ENCODE measurements around the gene ERP44. TPM values are rescaled to one million over a fixed set of nuclear protein-coding genes. Genes with fewer than 3 reads are reported as not detected.
A peak's percentile ranks its signal among the peaks of the same experiment; 100 is the strongest.
"Not testable (repeated sequence)": the region's sequence is repeated elsewhere in the genome, so short reads cannot be mapped to it uniquely, and the experiment has no call there.

The ERP44 gene
- total RNA-seq, 5 donors from 2014 or later (not counting 1 experiment from before 2014, with no cell fraction given), result 11.3 to 15.1 (median 12.5) TPM

DNA sequence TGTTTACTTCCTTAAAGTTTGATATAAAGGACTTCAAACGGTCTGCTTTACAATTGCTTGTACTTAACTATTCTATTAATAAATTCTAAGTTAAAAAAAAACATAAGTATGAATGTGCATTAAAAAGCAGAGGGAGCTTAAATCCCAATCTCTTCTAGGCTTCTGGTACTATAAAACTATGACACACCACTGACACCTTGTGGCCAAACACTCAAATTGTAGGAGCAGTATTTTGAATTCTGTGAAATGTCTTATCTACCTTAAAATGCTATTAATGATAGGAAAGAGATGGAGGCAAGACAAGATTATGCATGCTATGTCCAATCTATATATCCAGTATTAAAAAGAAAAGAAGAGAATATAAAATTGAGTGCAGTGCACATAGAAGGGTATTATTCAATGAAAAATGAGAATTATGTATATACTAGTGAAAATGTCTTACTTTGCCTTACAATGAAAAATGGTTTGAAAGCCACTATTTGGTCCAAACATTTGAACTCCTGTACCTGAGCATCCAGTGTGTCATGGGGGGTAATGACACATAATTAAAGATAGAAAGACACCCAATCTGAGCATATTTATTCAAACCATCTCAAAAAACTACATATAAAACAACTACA is 87.6 kb downstream of the ERP44 start:
- POLR2A ChIA-PET, result no interaction called here
- H3K4me1 ChIP-seq (ENCODE audit: control insufficient read depth in 1 of 2, extremely low read depth in 1 of 2, insufficient read depth in 2 of 2, low read length in 2 of 2), result no peaks in the 10 kb centered on the region
- DNase-seq (peak in 24 of 35 experiments; percentile 5 to 77 (median 16)), ATAC-seq (replicated peaks in 1 of 4) (peak in 1 of 4 experiments; percentile 31)
- H3K36me3 ChIP-seq (ENCODE audit: control insufficient read depth in 2 of 2, extremely low read depth in 1 of 2, insufficient read depth in 1 of 2, low read length in 1 of 2), result peaks cover 4 to 21% of the 10 kb centered on the region in 2 donors
- peaks cover 59% of the 10 kb centered on the region for H3K36me3 Mint-ChIP-seq
- no peaks in the 10 kb centered on the region for H3K27me3 Mint-ChIP-seq
- H3K4me1 Mint-ChIP-seq, result peaks cover 0 to 2% (median 0%) of the 10 kb centered on the region in 3 donors
- H3K27ac ChIP-seq (ENCODE audit: low read length), result no peak overlapping the region
- H3K27ac Mint-ChIP-seq, result no peak overlapping the region
- no CpG with 5 or more reads among the region's 1 CpG for WGBS (ENCODE audit: insufficient coverage)
- H3K9me3 Mint-ChIP-seq, result peaks cover 3 to 7% (median 6%) of the 10 kb centered on the region in 3 donors
- H3K4me3 ChIP-seq (ENCODE audit: control insufficient read depth in 1 of 2, extremely low read depth in 1 of 2, low read length in 1 of 2), result no peak overlapping the region
- H3K27me3 ChIP-seq (replicated peaks in 1 of 2; ENCODE audit: control insufficient read depth in 2 of 2, extremely low read depth in 1 of 2, insufficient read depth in 2 of 2, low read length in 1 of 2), result no peaks in the 10 kb centered on the region
- no peak overlapping the region for H3K4me3 Mint-ChIP-seq
- no peaks in the 10 kb centered on the region for H3K9me3 ChIP-seq
- CTCF ChIA-PET, result interaction anchor here (0.6 to 1.1 kb wide), 14 partner anchors 84 to 1287 kb away, joined by 3 to 5 read pairs (median 3); no protein-coding TSS in a partner anchor

DNA sequence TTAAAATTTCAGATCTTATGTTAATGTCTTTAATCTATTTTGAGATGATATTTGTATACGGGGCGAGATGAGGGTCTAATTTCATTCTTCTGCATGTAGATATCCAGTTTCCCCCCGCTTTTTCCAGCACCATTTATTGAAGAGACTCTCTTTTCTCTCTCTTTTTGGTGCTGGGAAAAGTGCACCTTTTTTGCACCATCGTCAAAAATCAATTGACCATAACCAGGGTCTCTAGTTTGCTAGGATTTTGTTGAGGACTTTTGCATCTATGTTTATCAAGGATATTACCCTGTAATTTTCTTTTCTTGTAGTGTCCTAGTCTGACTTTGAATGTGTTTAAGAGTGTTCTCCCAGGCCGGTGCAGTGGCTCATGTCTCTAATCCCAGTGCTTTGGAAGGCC is 99.0 kb downstream of the ERP44 start:
- peaks cover 84% of the 10 kb centered on the region for H3K36me3 Mint-ChIP-seq
- H3K4me1 Mint-ChIP-seq, result no peaks in the 10 kb centered on the region
- WGBS (ENCODE audit: insufficient coverage), result no CpG with 5 or more reads among the region's 5 CpGs
- H3K27ac ChIP-seq (ENCODE audit: low read length), result no peak overlapping the region
- H3K9me3 Mint-ChIP-seq, result peaks cover 0 to 23% (median 11%) of the 10 kb centered on the region in 3 donors
- DNase-seq, result no peak
- H3K27me3 Mint-ChIP-seq, result no peaks in the 10 kb centered on the region
- no peak overlapping the region for H3K4me3 Mint-ChIP-seq
- peaks cover 6 to 16% of the 10 kb centered on the region in 2 donors for H3K36me3 ChIP-seq (ENCODE audit: control insufficient read depth in 2 of 2, extremely low read depth in 1 of 2, insufficient read depth in 1 of 2, low read length in 1 of 2)
- peaks cover 2% of the 10 kb centered on the region for H3K9me3 ChIP-seq
- no peaks in the 10 kb centered on the region for H3K27me3 ChIP-seq (replicated peaks in 1 of 2; ENCODE audit: control insufficient read depth in 2 of 2, extremely low read depth in 1 of 2, insufficient read depth in 2 of 2, low read length in 1 of 2)
- no peak overlapping the region for H3K4me3 ChIP-seq (ENCODE audit: control insufficient read depth in 1 of 2, extremely low read depth in 1 of 2, low read length in 1 of 2)
- no peak for ATAC-seq (replicated peaks in 1 of 4)
- ChIA-PET POLR2A (no interaction called here), CTCF (no interaction called here)
- H3K27ac Mint-ChIP-seq, result no peak overlapping the region
- H3K4me1 ChIP-seq (ENCODE audit: control insufficient read depth in 1 of 2, extremely low read depth in 1 of 2, insufficient read depth in 2 of 2, low read length in 2 of 2), result no peaks in the 10 kb centered on the region

DNA sequence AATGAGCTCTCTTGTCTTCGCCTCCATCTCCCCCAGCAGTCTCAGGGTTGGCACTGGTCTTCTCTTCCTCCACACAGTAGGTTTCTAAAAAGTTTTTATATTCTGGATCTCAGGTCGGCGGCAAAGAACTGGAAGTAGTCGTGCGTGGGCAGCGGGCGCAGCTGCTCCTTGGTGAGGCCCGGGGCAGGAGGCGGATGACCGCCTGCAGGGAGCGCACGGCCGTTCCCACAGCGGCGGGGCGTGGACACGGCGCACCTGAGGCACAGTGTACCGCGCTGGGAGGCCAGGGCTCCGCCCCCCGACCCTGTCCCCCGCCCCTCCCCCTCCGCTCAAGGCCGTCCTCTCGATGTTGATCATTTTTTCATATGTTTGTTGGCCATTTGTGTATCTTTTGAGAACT is 99.9 kb downstream of the ERP44 start:
- Mint-ChIP-seq H3K4me1 (no peaks in the 10 kb centered on the region), H3K9me3 (peaks cover 0 to 31% (median 14%) of the 10 kb centered on the region in 3 donors), H3K4me3 (no peak overlapping the region), H3K36me3 (peaks cover 87% of the 10 kb centered on the region), H3K27ac (no peak overlapping the region), H3K27me3 (no peaks in the 10 kb centered on the region)
- 98% methylated on average over 17 of the region's 26 CpGs for WGBS (ENCODE audit: insufficient coverage)
- DNase-seq, result no peak
- Histone ChIP-seq H3K27ac (ENCODE audit: low read length) (no peak overlapping the region), H3K9me3 (peaks cover 2% of the 10 kb centered on the region), H3K4me3 (ENCODE audit: control insufficient read depth in 1 of 2, extremely low read depth in 1 of 2, low read length in 1 of 2) (no peak overlapping the region), H3K4me1 (ENCODE audit: control insufficient read depth in 1 of 2, extremely low read depth in 1 of 2, insufficient read depth in 2 of 2, low read length in 2 of 2) (no peaks in the 10 kb centered on the region), H3K36me3 (ENCODE audit: control insufficient read depth in 2 of 2, extremely low read depth in 1 of 2, insufficient read depth in 1 of 2, low read length in 1 of 2) (peaks cover 6 to 7% of the 10 kb centered on the region in 2 donors), H3K27me3 (replicated peaks in 1 of 2; ENCODE audit: control insufficient read depth in 2 of 2, extremely low read depth in 1 of 2, insufficient read depth in 2 of 2, low read length in 1 of 2) (no peaks in the 10 kb centered on the region)
- POLR2A ChIA-PET, result interaction anchor here in 1 of 2 donors (0.6 kb wide), 1 partner anchor 272 kb away, joined by 3 read pairs; no protein-coding TSS in a partner anchor
- CTCF ChIA-PET, result no interaction called here
- ATAC-seq (replicated peaks in 1 of 4), result no peak

DNA sequence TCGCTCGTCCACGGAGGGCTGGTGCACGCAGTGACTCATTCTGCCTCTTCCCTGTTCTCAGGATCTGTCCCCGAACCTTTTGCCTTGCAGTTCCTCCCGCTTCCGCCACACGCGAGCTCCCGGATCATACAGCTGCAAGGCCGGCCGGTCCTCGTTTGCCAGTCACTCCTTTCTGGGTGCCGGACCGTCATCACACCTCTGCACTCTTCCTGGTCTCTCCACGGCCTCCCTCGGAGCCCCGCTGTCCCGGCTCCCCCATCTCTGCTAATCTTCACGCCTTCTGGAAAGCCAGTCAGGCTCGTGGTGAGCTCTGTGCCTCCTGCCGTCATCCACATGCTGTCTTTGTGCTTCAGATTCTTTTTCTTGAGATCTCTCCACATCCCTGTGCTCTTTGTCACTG is 100.5 kb downstream of the ERP44 start:
- DNase-seq (no peak), ATAC-seq (replicated peaks in 1 of 4) (no peak)
- Mint-ChIP-seq H3K27me3 (no peaks in the 10 kb centered on the region), H3K36me3 (peaks cover 85% of the 10 kb centered on the region), H3K9me3 (peaks cover 0 to 34% (median 14%) of the 10 kb centered on the region in 3 donors), H3K4me1 (no peaks in the 10 kb centered on the region), H3K4me3 (no peak overlapping the region), H3K27ac (no peak overlapping the region)
- Histone ChIP-seq H3K4me1 (ENCODE audit: control insufficient read depth in 1 of 2, extremely low read depth in 1 of 2, insufficient read depth in 2 of 2, low read length in 2 of 2) (no peaks in the 10 kb centered on the region), H3K36me3 (ENCODE audit: control insufficient read depth in 2 of 2, extremely low read depth in 1 of 2, insufficient read depth in 1 of 2, low read length in 1 of 2) (peaks cover 0 to 2% of the 10 kb centered on the region in 2 donors), H3K9me3 (peaks cover 2% of the 10 kb centered on the region), H3K27ac (ENCODE audit: low read length) (no peak overlapping the region), H3K4me3 (ENCODE audit: control insufficient read depth in 1 of 2, extremely low read depth in 1 of 2, low read length in 1 of 2) (no peak overlapping the region), H3K27me3 (replicated peaks in 1 of 2; ENCODE audit: control insufficient read depth in 2 of 2, extremely low read depth in 1 of 2, insufficient read depth in 2 of 2, low read length in 1 of 2) (no peaks in the 10 kb centered on the region)
- POLR2A ChIA-PET, result interaction anchor here in 1 of 2 donors (0.6 kb wide), 1 partner anchor 273 kb away, joined by 3 read pairs; no protein-coding TSS in a partner anchor
- CTCF ChIA-PET, result no interaction called here
- 98% methylated on average over 22 of the region's 22 CpGs for WGBS (ENCODE audit: insufficient coverage)

DNA sequence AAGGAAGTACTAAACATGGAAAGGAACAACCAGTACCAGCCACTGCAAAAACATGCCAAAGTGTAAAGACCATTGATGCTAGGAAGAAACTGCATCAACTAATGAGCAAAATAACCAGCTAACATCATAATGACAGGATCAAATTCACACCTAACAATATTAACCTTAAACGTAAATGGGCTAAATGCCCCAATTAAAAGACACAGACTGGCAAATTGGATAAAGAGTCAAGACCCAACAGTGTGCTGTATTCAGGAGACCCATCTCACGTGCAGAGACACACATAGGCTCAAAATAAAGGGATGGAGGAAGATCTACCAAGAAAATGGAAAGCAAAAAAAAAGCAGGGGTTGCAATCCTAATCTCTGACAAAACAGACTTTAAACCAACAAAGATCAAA is 108.3 kb downstream of the ERP44 start:
- peaks cover 8 to 42% (median 20%) of the 10 kb centered on the region in 3 donors for H3K9me3 Mint-ChIP-seq
- H3K4me3 Mint-ChIP-seq; H3K27ac ChIP-seq (ENCODE audit: low read length); H3K27ac Mint-ChIP-seq; H3K27me3 Mint-ChIP-seq; H3K4me1 Mint-ChIP-seq; H3K4me1 ChIP-seq (ENCODE audit: control insufficient read depth in 1 of 2, extremely low read depth in 1 of 2, insufficient read depth in 2 of 2, low read length in 2 of 2); H3K9me3 ChIP-seq; H3K4me3 ChIP-seq (ENCODE audit: control insufficient read depth in 1 of 2, extremely low read depth in 1 of 2, low read length in 1 of 2); DNase-seq; ATAC-seq (replicated peaks in 1 of 4); CTCF ChIA-PET; H3K27me3 ChIP-seq (replicated peaks in 1 of 2; ENCODE audit: control insufficient read depth in 2 of 2, extremely low read depth in 1 of 2, insufficient read depth in 2 of 2, low read length in 1 of 2); H3K36me3 ChIP-seq (ENCODE audit: control insufficient read depth in 2 of 2, extremely low read depth in 1 of 2, insufficient read depth in 1 of 2, low read length in 1 of 2); POLR2A ChIA-PET: not testable (repeated sequence)
- peaks cover 72% of the 10 kb centered on the region for H3K36me3 Mint-ChIP-seq
- no CpG with 5 or more reads among the region's 2 CpGs for WGBS (ENCODE audit: insufficient coverage)

DNA sequence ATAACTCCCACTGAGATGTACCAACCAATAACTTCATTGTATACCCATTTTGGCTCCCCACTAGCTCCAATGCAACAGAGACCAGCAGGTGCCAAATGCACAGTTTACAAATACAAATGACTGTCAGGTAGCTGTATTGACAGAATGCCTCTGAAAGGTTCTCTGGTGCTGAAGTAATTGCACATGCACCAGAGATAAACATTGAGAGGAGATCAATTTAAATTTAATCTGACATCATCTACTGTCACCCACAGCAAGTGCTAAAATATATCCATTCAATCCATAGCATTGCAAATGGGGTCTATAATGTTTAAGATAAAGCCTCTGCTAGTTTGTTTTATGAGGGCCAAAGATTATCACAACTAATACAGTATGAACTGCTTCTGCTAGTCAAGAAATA is 112.2 kb downstream of the ERP44 start:
- Mint-ChIP-seq H3K27ac (peak overlapping the region in 1 of 2 donors; percentile 45), H3K4me1 (peaks cover 0 to 7% (median 7%) of the 10 kb centered on the region in 3 donors), H3K9me3 (peaks cover 8 to 20% (median 13%) of the 10 kb centered on the region in 3 donors), H3K36me3 (peaks cover 48% of the 10 kb centered on the region), H3K4me3 (no peak overlapping the region), H3K27me3 (no peaks in the 10 kb centered on the region)
- ChIA-PET CTCF (no interaction called here), POLR2A (interaction anchor here in 1 of 2 donors (0.7 kb wide), 1 partner anchor 110 kb away, joined by 3 read pairs; no protein-coding TSS in a partner anchor)
- no peaks in the 10 kb centered on the region for H3K27me3 ChIP-seq (replicated peaks in 1 of 2; ENCODE audit: control insufficient read depth in 2 of 2, extremely low read depth in 1 of 2, insufficient read depth in 2 of 2, low read length in 1 of 2)
- DNase-seq, result no peak
- H3K4me3 ChIP-seq (ENCODE audit: control insufficient read depth in 1 of 2, extremely low read depth in 1 of 2, low read length in 1 of 2), result no peak overlapping the region
- no peak for ATAC-seq (replicated peaks in 1 of 4)
- H3K27ac ChIP-seq (ENCODE audit: low read length), result no peak overlapping the region
- no peaks in the 10 kb centered on the region for H3K4me1 ChIP-seq (ENCODE audit: control insufficient read depth in 1 of 2, extremely low read depth in 1 of 2, insufficient read depth in 2 of 2, low read length in 2 of 2)
- peaks cover 0 to 7% of the 10 kb centered on the region in 2 donors for H3K36me3 ChIP-seq (ENCODE audit: control insufficient read depth in 2 of 2, extremely low read depth in 1 of 2, insufficient read depth in 1 of 2, low read length in 1 of 2)
- H3K9me3 ChIP-seq, result no peaks in the 10 kb centered on the region

All from T-cell (primary cell).